HEK293T (cell line): ENCODE measurements around the gene PPP2R3A.

ENCODE experiments used
- FOXK2 ChIP-seq: fragments of 450-650 bp; IDR thresholded peaks from 2 replicates; pipeline ENCODE4 v1.6.1; 2016; ENCODE audit warnings: mild to moderate bottlenecking
- FOXM1 ChIP-seq: fragments of 450-650 bp; IDR thresholded peaks from 2 replicates; pipeline ENCODE4 v1.6.1; 2017; ENCODE audit warnings: mild to moderate bottlenecking, borderline replicate concordance
- NFRKB ChIP-seq: fragments of 450-650 bp; IDR thresholded peaks from 2 replicates; pipeline ENCODE4 v1.6.1; 2016; ENCODE audit warnings: mild to moderate bottlenecking, moderate library complexity
- PKNOX1 ChIP-seq: fragments of 450-650 bp; IDR thresholded peaks from 2 replicates; pipeline ENCODE4 v1.6.1; 2016
- SP1 ChIP-seq: fragments of 450-650 bp; IDR thresholded peaks from 2 replicates; pipeline ENCODE4 v1.6.1; 2017
- SUZ12 ChIP-seq: fragments of 450-650 bp; IDR thresholded peaks from 2 replicates; pipeline ENCODE4 v1.6.1; 2016; ENCODE audit warnings: mild to moderate bottlenecking
- ZNF384 ChIP-seq: fragments of 450-650 bp; IDR thresholded peaks from 2 replicates; pipeline ENCODE4 v1.6.1; 2016

GRCh38 chr3:136181741-136182140 lies 216.2 kb downstream of the PPP2R3A start:
- TF ChIP-seq FOXM1: no peak
- no peak for TF ChIP-seq ZNF384
- TF ChIP-seq SUZ12: no peak
- no peak for TF ChIP-seq PKNOX1
- TF ChIP-seq FOXK2: no peak
- no peak for TF ChIP-seq SP1
- TF ChIP-seq NFRKB: no peak
